GM12878 (cell line): ENCODE measurements around the gene PYGM. TPM values are rescaled to one million over a fixed set of nuclear protein-coding genes. Genes with fewer than 3 reads are reported as not detected.

Source experiments
- ATAC-seq: fragments of 200-7000 bp; cut with Tn5 transposase; 3 replicates; pipeline ENCODE4 v1.9.1; 2020; ENCODE audit warnings: mild to moderate bottlenecking, moderate library complexity
- BruUV-seq: library from RNA; stranded (reverse); fragments of 400-500 nt; replicated peaks from 2 replicates; lab custom pipeline; 2021; lab: Mats Ljungman, UMichigan
- CTCF ChIA-PET: fragments of 300-600 bp; sonication (Branson Sonifier 250); formaldehyde crosslinking; extraction: SDS; loops from one replicate; lab custom pipeline; 2021; ENCODE audit warnings: inconsistent platforms; lab: Yijun Ruan, JAX
- POLR2A ChIA-PET: fragments of 350-600 bp; formaldehyde crosslinking; extraction: SDS; loops from one replicate; lab custom pipeline; 2021; ENCODE audit warnings: inconsistent platforms; lab: Charles Lee
- RAD21 ChIA-PET: fragments of 300-600 bp; sonication (Branson Sonifier 250); formaldehyde crosslinking; loops from one replicate; lab custom pipeline; 2023; ENCODE audit warnings: antibody characterized with exemption; ENCODE audit not compliant: unreplicated experiment; lab: Charles Lee
- SMC1A ChIA-PET: fragments of 300-600 bp; sonication (Branson Sonifier 250); formaldehyde crosslinking; loops from one replicate; lab custom pipeline; 2023; ENCODE audit not compliant: unreplicated experiment, uncharacterized antibody; lab: Charles Lee
- DNase-seq: peaks from one replicate; pipeline ENCODE4 v3.0.0-alpha.2; 2011; ENCODE audit warnings: low read depth, low spot score
- FAIRE-seq: peaks from 3 replicates; lab custom pipeline; 2011; peaks lifted over from hg19 to GRCh38; lab: Jason Lieb, UNC
- H2AFZ ChIP-seq: 2 replicates; pipeline ENCODE4 v1.6.0; 2011; ENCODE audit warnings: low read depth, low read length, control low read depth; ENCODE audit not compliant: control insufficient read depth
- H3K27ac ChIP-seq: 2 replicates; pipeline ENCODE4 v1.5.1; 2011; ENCODE audit warnings: control low read depth; ENCODE audit not compliant: control insufficient read depth, insufficient read depth
- H3K27me3 ChIP-seq, 2 experiments: replicated peaks in 1 of 2; 2 replicates each; pipeline versions ENCODE4 v1.6.0 to v1.6.1; 2011; ENCODE audit warnings: low read length in 1 of 2; ENCODE audit not compliant: control insufficient read depth in 2 of 2, insufficient read depth in 2 of 2
- H3K36me3 ChIP-seq, 2 experiments: 2 replicates each; pipeline ENCODE4 v1.5.1; 2011; ENCODE audit warnings: low read length in 1 of 2; ENCODE audit not compliant: control insufficient read depth in 2 of 2, insufficient read depth in 2 of 2
- H3K4me1 ChIP-seq: 2 replicates; pipeline ENCODE4 v1.6.1; 2011; ENCODE audit warnings: mild to moderate bottlenecking, low read length, moderate library complexity, mixed read lengths; ENCODE audit not compliant: control insufficient read depth, insufficient read depth
- H3K4me2 ChIP-seq: 2 replicates; pipeline ENCODE4 v1.6.0; 2011; ENCODE audit warnings: control low read depth; ENCODE audit not compliant: control insufficient read depth, insufficient read depth
- H3K4me3 ChIP-seq: fragments of 200-600 bp; sonication (generic); 2 replicates; pipeline ENCODE4 v1.5.1; 2016
- H3K79me2 ChIP-seq: 2 replicates; pipeline ENCODE4 v1.6.0; 2011; ENCODE audit warnings: low read length; ENCODE audit not compliant: control insufficient read depth, insufficient read depth
- H3K9ac ChIP-seq: 2 replicates; pipeline ENCODE4 v1.8.0; 2011; ENCODE audit warnings: low read length, control low read depth, mixed read lengths; ENCODE audit not compliant: control insufficient read depth, insufficient read depth
- H3K9me3 ChIP-seq: replicated peaks from 3 replicates; pipeline ENCODE4 v1.5.1; 2011; ENCODE audit warnings: mild to moderate bottlenecking, low read length; ENCODE audit not compliant: control insufficient read depth, insufficient read depth
- H4K20me1 ChIP-seq: 2 replicates; pipeline ENCODE4 v1.6.0; 2011; ENCODE audit not compliant: control insufficient read depth, insufficient read depth
- CREM ChIP-seq: IDR thresholded peaks from 2 replicates; pipeline ENCODE4 v1.6.1; 2014; ENCODE audit warnings: antibody characterized with exemption, low read depth
- POLR2AphosphoS5 ChIP-seq: IDR thresholded peaks from 2 replicates; pipeline ENCODE4 v1.6.1; 2011; ENCODE audit warnings: mild to moderate bottlenecking, low read length, inconsistent platforms
- RCOR1 ChIP-seq: conservative IDR thresholded peaks from 2 replicates; pipeline ENCODE4 v1.6.1; 2012; ENCODE audit warnings: low read depth, low read length, improper control_type of control experiment
- SMAD5 ChIP-seq: IDR thresholded peaks from 2 replicates; pipeline ENCODE4 v1.6.1; 2016; ENCODE audit warnings: antibody characterized with exemption, low read depth
- STAT1 ChIP-seq: fragments of 450-650 bp; conservative IDR thresholded peaks from 2 replicates; pipeline ENCODE4 v1.6.1; 2014; ENCODE audit warnings: antibody characterized with exemption, mild to moderate bottlenecking
- TCF7 ChIP-seq: IDR thresholded peaks from 2 replicates; pipeline ENCODE4 v1.6.1; 2014; ENCODE audit warnings: antibody characterized with exemption, borderline replicate concordance
- WGBS: methylation state at CpG from one replicate; pipeline ENCODE4 v1.1.6; 2016; ENCODE audit warnings: low lambda C conversion rate; ENCODE audit not compliant: insufficient replicate concordance, insufficient coverage; ENCODE audit errors: missing lambda C conversion rate; 5-methylcytosine and 5-hydroxymethylcytosine counted together
- in situ Hi-C: fragments of 300-500 bp; cut with MboI; formaldehyde crosslinking; loops from 9 replicates; pipeline ENCODE4 v1.14.3; 2018; ENCODE audit warnings: mixed read lengths
- intact Hi-C: fragments of 100-400 bp; cut with micrococcal nuclease; formaldehyde crosslinking; loops from one replicate; pipeline ENCODE4 v1.14.2; 2022; ENCODE audit not compliant: unreplicated experiment
- polyA plus RNA-seq, 11 experiments: library from polyadenylated mRNA; depleted of rRNA in 4 of 11; unstranded in 6 of 11; stranded (reverse) in 5 of 11; fragments of >200 nt; fragmentation: Nextera tagmentation in 4 of 11; fragmentation: Illumina TruSeq in 1 of 11; extraction: Ambion mirVana in 4 of 11; extraction: Trizol in 1 of 11; gene quantifications; 1 replicate in 1 of 11; 2 replicates in 10 of 11; pipeline versions ENCODE4 v1.2.1 to v1.2.3, GENCODE V29; 2011 to 2016; ENCODE audit warnings: inconsistent platforms in 2 of 11, missing spikeins in 2 of 11, low read depth in 1 of 11
- total RNA-seq, 4 experiments: library from RNA; depleted of rRNA in 3 of 4; stranded (reverse); fragments of >200 nt in 3 of 4; fragmentation: Illumina TruSeq in 1 of 4; extraction: Trizol in 1 of 4; gene quantifications; 2 replicates each; pipeline versions ENCODE4 v1.2.1 to v1.2.3, GENCODE V29; 2013 to 2021
- TF ChIP-seq, protein P1 (sequence below): fragments of 450-650 bp; formaldehyde crosslinking; IDR thresholded peaks from 2 replicates; pipeline ENCODE4 v1.4.0; 2022; ENCODE audit warnings: mild to moderate bottlenecking, moderate library complexity

PYGM gene
- total and polyA plus RNA-seq, 10 of the 15 experiments (the other 5 are each of a cell fraction or from before 2014, with no cell fraction given), result 0.04 to 3.7 (median 0.27) TPM; not detected in 1

DNA sequence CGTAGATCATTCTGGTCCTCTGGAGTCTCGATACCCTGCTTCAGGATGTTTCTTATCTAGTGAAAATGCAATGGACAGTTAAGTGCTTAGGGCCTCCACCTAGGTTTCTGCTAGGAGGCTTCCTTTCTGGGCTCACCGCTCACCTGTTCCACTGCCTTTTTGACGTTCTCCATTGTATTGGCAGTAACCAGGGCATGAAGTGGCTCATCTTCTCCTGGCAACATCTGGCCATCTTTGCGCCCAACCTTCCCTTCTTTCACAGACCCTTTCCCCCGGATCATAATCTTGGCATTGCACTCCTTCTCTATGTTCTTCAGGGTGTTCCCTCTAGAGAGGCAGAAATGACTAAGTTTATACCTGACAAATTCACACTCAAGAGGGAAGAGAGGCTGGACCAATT lies 9.5 kb upstream of the PYGM start (continued):
- TF ChIP-seq, protein P1, sequence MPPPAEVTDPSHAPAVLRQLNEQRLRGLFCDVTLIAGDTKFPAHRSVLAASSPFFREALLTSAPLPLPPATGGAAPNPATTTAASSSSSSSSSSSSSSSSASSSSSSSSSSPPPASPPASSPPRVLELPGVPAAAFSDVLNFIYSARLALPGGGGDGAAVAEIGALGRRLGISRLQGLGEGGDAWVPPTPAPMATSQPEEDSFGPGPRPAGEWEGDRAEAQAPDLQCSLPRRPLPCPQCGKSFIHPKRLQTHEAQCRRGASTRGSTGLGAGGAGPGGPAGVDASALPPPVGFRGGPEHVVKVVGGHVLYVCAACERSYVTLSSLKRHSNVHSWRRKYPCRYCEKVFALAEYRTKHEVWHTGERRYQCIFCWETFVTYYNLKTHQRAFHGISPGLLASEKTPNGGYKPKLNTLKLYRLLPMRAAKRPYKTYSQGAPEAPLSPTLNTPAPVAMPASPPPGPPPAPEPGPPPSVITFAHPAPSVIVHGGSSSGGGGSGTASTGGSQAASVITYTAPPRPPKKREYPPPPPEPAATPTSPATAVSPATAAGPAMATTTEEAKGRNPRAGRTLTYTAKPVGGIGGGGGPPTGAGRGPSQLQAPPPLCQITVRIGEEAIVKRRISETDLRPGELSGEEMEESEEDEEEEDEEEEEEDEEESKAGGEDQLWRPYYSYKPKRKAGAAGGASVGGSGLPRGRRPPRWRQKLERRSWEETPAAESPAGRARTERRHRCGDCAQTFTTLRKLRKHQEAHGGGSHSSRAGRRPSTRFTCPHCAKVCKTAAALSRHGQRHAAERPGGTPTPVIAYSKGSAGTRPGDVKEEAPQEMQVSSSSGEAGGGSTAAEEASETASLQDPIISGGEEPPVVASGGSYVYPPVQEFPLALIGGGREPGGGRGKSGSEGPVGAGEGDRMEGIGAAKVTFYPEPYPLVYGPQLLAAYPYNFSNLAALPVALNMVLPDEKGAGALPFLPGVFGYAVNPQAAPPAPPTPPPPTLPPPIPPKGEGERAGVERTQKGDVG (CRISPR knock-in tag), result no peak
- TF ChIP-seq TCF7 (no peak), CREM (no peak), RCOR1 (no peak)
- TF ChIP-seq, all 136 proteins: peak for 0

GRCh38 chr11:64768300-64768694 lies 8.5 kb upstream of the PYGM start:
- H3K27ac ChIP-seq, result no peak overlapping the region
- TF ChIP-seq STAT1, result no peak
- TF ChIP-seq SMAD5, result peak; percentile 26; the same call in 1 of the 2 replicates
- 0 out of 2 replicates have a peak, but pooled peaks have one; percentile 11 for TF ChIP-seq POLR2AphosphoS5
- TF ChIP-seq, all 136 proteins: peak for 2
- intact Hi-C loops, result no loop called here
- Histone ChIP-seq H3K4me3 (no peak overlapping the region), H3K9me3 (no peaks in the 10 kb centered on the region), H3K36me3 (peaks cover 48 to 63% of the 10 kb centered on the region in 2 experiments), H3K4me2 (no peak overlapping the region), H4K20me1 (peaks cover 28% of the 10 kb centered on the region), H2AFZ (no peak overlapping the region), H3K79me2 (peaks cover 28% of the 10 kb centered on the region), H3K9ac (no peak overlapping the region), H3K4me1 (peaks cover 30% of the 10 kb centered on the region), H3K27me3 (no peaks in the 10 kb centered on the region)
- no peak for FAIRE-seq
- no TSS peak for BruUV-seq
- no peak for DNase-seq
- ChIA-PET RAD21 (no interaction called here), SMC1A (no interaction called here), POLR2A (no interaction called here), CTCF (interaction anchor here (1.1 to 1.9 kb wide), 4 partner anchors 17 to 125 kb away, joined by 3 to 6 read pairs (median 4); no protein-coding TSS in a partner anchor)
- in situ Hi-C loops, result no loop called here
- no peak for ATAC-seq
- WGBS, result 98% methylated on average over 6 of the region's 6 CpGs
